Prostate gland (tissue), 2 donors: ENCODE data around the gene TGFBR3.

Experiments used
- CTCF ChIP-seq, 4 experiments: fragments of 200-600 bp in 2 of 4; fragments of 450-650 bp in 2 of 4; sonication (generic) in 2 of 4; IDR thresholded peaks; 1 replicate in 3 of 4; 2 replicates in 1 of 4; pipeline ENCODE4 v1.5.1; 2016 to 2019; ENCODE audit warnings: antibody characterized with exemption in 4 of 4, mild to moderate bottlenecking in 2 of 4, moderate library complexity in 2 of 4
- POLR2A ChIP-seq: fragments of 450-650 bp; IDR thresholded peaks from one replicate; pipeline ENCODE4 v1.6.1; 2016; ENCODE audit warnings: antibody characterized with exemption, mild to moderate bottlenecking
- POLR2AphosphoS5 ChIP-seq: sonication (generic); formaldehyde crosslinking; IDR thresholded peaks from one replicate; pipeline ENCODE4 v1.6.1; 2017; ENCODE audit warnings: antibody characterized with exemption

DNA sequence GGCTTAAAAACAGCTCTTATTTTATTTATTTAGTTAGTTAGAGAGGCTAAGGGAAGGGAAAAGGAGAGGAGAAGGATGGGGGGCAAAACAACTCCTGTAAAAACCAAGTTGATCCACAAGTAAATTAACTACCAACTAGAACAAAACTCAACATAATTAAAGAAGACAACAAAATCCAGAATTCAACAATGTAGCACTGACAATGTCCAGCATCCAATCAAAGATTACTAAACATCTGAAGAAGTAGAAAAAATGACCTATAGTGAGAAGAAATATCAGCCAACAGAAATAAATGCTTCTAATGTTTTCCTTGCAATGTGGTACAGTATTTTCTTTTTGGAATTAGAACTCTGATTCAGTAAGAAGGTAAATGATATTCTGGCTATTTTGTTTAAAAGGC is 225.2 kb downstream of the TGFBR3 start:
- TF ChIP-seq POLR2A = no peak
- no peak for TF ChIP-seq CTCF (IDR thresholded peaks at IDR 0.05)
- no peak for TF ChIP-seq POLR2AphosphoS5
